GM15510 (cell line): ENCODE results near the gene SEMA3C.

Experiments
- POLR2A ChIP-seq: IDR thresholded peaks from 3 replicates; pipeline ENCODE4 v1.6.1; 2011; ENCODE audit warnings: borderline replicate concordance; ENCODE audit not compliant: insufficient read length; ENCODE audit errors: extremely low read depth

Gene SEMA3C

GRCh38 chr7:80940539-80941207, 21.8 kb upstream of the SEMA3C start:
- TF ChIP-seq POLR2A, result no peak

GRCh38 chr7:80937336-80937735, 18.5 kb upstream of the SEMA3C start:
- TF ChIP-seq POLR2A, result no peak

- no peak for TF ChIP-seq POLR2A
Observed at GRCh38 chr7:80935991-80936780, 17.3 kb upstream of the SEMA3C start.

GRCh38 chr7:80934321-80934720, 15.5 kb upstream of the SEMA3C start:
- no peak for TF ChIP-seq POLR2A

- TF ChIP-seq POLR2A, result no peak
Observed at GRCh38 chr7:80932536-80932935, 13.7 kb upstream of the SEMA3C start.

- no peak for TF ChIP-seq POLR2A
Observed at GRCh38 chr7:80929619-80930018, 10.8 kb upstream of the SEMA3C start.

GRCh38 chr7:80924090-80924489, 5.2 kb upstream of the SEMA3C start:
- no peak for TF ChIP-seq POLR2A

GRCh38 chr7:80923211-80923612, 4.4 kb upstream of the SEMA3C start:
- TF ChIP-seq POLR2A, result no peak

GRCh38 chr7:80922253-80923049, 3.6 kb upstream of the SEMA3C start:
- no peak for TF ChIP-seq POLR2A

GRCh38 chr7:80921130-80921529, 2.3 kb upstream of the SEMA3C start:
- no peak for TF ChIP-seq POLR2A

GRCh38 chr7:80918399-80918798, 452 bp downstream of the SEMA3C start:
- TF ChIP-seq POLR2A, result no peak

- TF ChIP-seq POLR2A, result no peak
Observed at GRCh38 chr7:80916770-80917741, 1.8 kb downstream of the SEMA3C start.

- TF ChIP-seq POLR2A, result no peak
Observed at GRCh38 chr7:80910228-80910627, 8.6 kb downstream of the SEMA3C start.

- TF ChIP-seq POLR2A, result no peak
Observed at GRCh38 chr7:80908360-80908797, 10.5 kb downstream of the SEMA3C start.
